ENCODE data around the gene OPCML. TPM values are rescaled to one million over a fixed set of nuclear protein-coding genes. Genes with fewer than 3 reads are reported as not detected.

Gene OPCML
- polyA plus RNA-seq, 1 donor (not counting 4 experiments of a cell fraction or from before 2014, with no cell fraction given) = 0.04 TPM

GRCh38 chr11:133232665-133233064 is 299.6 kb downstream of the OPCML start:
- Histone ChIP-seq H3K27ac (ENCODE audit: control insufficient read depth, insufficient read depth, low read length) (no peak overlapping the region), H3K27me3 (ENCODE audit: control insufficient read depth, extremely low read depth, insufficient read depth, low read length) (no peaks in the 10 kb centered on the region), H4K20me1 (ENCODE audit: control insufficient read depth, extremely low read depth, insufficient read depth, low read length) (no peaks in the 10 kb centered on the region), H2AFZ (ENCODE audit: control insufficient read depth, low read length) (no peak overlapping the region), H3K9me3 (ENCODE audit: control insufficient read depth, low read depth, low read length) (no peaks in the 10 kb centered on the region), H3K4me3 (ENCODE audit: control insufficient read depth in 2 of 3, extremely low read depth in 1 of 3, insufficient read depth in 2 of 3, low read depth in 1 of 3, low read length in 3 of 3) (no peak overlapping the region), H3K4me1 (ENCODE audit: control insufficient read depth, extremely low read depth, insufficient read depth, low read length) (no peaks in the 10 kb centered on the region), H3K9me1 (ENCODE audit: control insufficient read depth, extremely low read depth, insufficient read depth, low read length) (no peaks in the 10 kb centered on the region), H3K36me3 (ENCODE audit: control insufficient read depth in 2 of 2, extremely low read depth in 1 of 2, insufficient read depth in 2 of 2, low read length in 2 of 2) (no peaks in the 10 kb centered on the region), H3K4me2 (ENCODE audit: control insufficient read depth, extremely low read depth, insufficient read depth, low read depth, low read length) (no peak overlapping the region), H3K79me2 (ENCODE audit: control insufficient read depth, insufficient read depth, low read length) (no peaks in the 10 kb centered on the region), H3K9ac (ENCODE audit: control insufficient read depth, extremely low read depth, insufficient read depth, low read length) (no peak overlapping the region)
- FAIRE-seq (no peak), DNase-seq (ENCODE audit: low read depth, low spot score) (no peak)
- dilution Hi-C loops (cut with MboI; ENCODE audit: extremely low pct_ligation_motif_present, low sequenced_read_pairs) = no loop called here
- TF ChIP-seq EZH2 (IDR thresholded peaks at IDR 0.05; ENCODE audit: low read length) (no peak), CTCF (optimal IDR thresholded peaks at IDR 0.05 in 1 of 3, IDR thresholded peaks at IDR 0.05 in 1 of 3, conservative IDR thresholded peaks at IDR 0.05 in 1 of 3; ENCODE audit: extremely low read depth in 1 of 3, insufficient read depth in 2 of 3, low read length in 3 of 3) (no peak)

GRCh38 chr11:133230431-133230830 is 301.9 kb downstream of the OPCML start:
- no peaks in the 10 kb centered on the region for H4K20me1 ChIP-seq (ENCODE audit: control insufficient read depth, extremely low read depth, insufficient read depth, low read length)
- TF ChIP-seq EZH2 (IDR thresholded peaks at IDR 0.05; ENCODE audit: low read length) = no peak
- TF ChIP-seq CTCF (optimal IDR thresholded peaks at IDR 0.05 in 1 of 3, IDR thresholded peaks at IDR 0.05 in 1 of 3, conservative IDR thresholded peaks at IDR 0.05 in 1 of 3; ENCODE audit: extremely low read depth in 1 of 3, insufficient read depth in 2 of 3, low read length in 3 of 3) = no peak
- no peaks in the 10 kb centered on the region for H3K36me3 ChIP-seq (ENCODE audit: control insufficient read depth in 2 of 2, extremely low read depth in 1 of 2, insufficient read depth in 2 of 2, low read length in 2 of 2)
- dilution Hi-C loops (cut with MboI; ENCODE audit: extremely low pct_ligation_motif_present, low sequenced_read_pairs) = no loop called here
- H3K4me2 ChIP-seq (ENCODE audit: control insufficient read depth, extremely low read depth, insufficient read depth, low read depth, low read length) = no peak overlapping the region
- no peaks in the 10 kb centered on the region for H3K27me3 ChIP-seq (ENCODE audit: control insufficient read depth, extremely low read depth, insufficient read depth, low read length)
- H3K9me3 ChIP-seq (ENCODE audit: control insufficient read depth, low read depth, low read length) = no peaks in the 10 kb centered on the region
- FAIRE-seq (no peak), DNase-seq (ENCODE audit: low read depth, low spot score) (no peak)
- no peak overlapping the region for H3K9ac ChIP-seq (ENCODE audit: control insufficient read depth, extremely low read depth, insufficient read depth, low read length)
- no peak overlapping the region for H3K27ac ChIP-seq (ENCODE audit: control insufficient read depth, insufficient read depth, low read length)
- H3K79me2 ChIP-seq (ENCODE audit: control insufficient read depth, insufficient read depth, low read length) = no peaks in the 10 kb centered on the region
- no peak overlapping the region for H3K4me3 ChIP-seq (ENCODE audit: control insufficient read depth in 2 of 3, extremely low read depth in 1 of 3, insufficient read depth in 2 of 3, low read depth in 1 of 3, low read length in 3 of 3)
- H2AFZ ChIP-seq (ENCODE audit: control insufficient read depth, low read length) = no peak overlapping the region
- no peaks in the 10 kb centered on the region for H3K9me1 ChIP-seq (ENCODE audit: control insufficient read depth, extremely low read depth, insufficient read depth, low read length)
- H3K4me1 ChIP-seq (ENCODE audit: control insufficient read depth, extremely low read depth, insufficient read depth, low read length) = no peaks in the 10 kb centered on the region

Data from keratinocyte (primary cell).